Prostate gland (tissue), 2 donors: Measurements from ENCODE around the gene FIBCD1.

Experiments used
- POLR2A ChIP-seq: fragments of 450-650 bp; IDR thresholded peaks from one replicate; pipeline ENCODE4 v1.6.1; 2016; ENCODE audit warnings: antibody characterized with exemption, mild to moderate bottlenecking
- TF ChIP-seq, protein P1 (sequence below), 4 experiments: fragments of 200-600 bp in 2 of 4; fragments of 450-650 bp in 2 of 4; sonication (generic) in 2 of 4; IDR thresholded peaks; 1 replicate in 3 of 4; 2 replicates in 1 of 4; pipeline ENCODE4 v1.5.1; 2016 to 2019; ENCODE audit warnings: antibody characterized with exemption in 4 of 4, mild to moderate bottlenecking in 2 of 4, moderate library complexity in 2 of 4

DNA sequence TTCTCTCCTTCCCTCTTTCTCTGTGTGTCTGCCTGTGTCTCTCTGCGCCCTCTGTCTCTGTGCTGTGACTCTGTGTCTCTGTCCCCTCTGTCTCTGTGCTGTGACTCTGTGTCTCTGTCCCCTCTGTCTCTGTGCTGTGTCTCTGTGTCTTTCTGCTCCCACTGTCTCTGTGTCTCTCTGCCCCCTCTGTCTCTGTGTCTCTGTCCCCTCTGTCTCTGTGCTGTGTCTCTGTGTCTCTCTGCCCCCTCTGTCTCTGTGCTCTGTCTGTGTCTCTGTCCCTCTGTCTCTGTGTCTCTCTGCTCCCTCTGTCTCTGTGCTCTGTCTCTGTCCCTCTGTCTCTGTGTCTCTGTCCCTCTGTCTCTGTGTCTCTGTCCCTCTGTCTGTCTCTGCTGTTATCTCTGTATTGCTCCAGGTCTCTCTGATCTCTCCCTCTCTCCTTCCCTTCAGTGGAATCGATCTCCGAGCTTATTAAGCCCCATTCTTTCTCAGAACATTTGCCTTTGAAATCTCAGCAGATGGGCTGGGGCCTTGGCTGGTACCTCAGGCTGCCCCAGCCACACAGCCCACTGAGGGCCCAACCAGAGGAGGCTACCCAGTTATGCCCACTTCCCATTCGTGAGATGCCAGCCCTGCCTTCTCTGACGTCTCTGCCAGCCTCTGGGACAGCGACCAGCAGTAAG is 33.4 kb upstream of the FIBCD1 start:
- TF ChIP-seq, protein P1, sequence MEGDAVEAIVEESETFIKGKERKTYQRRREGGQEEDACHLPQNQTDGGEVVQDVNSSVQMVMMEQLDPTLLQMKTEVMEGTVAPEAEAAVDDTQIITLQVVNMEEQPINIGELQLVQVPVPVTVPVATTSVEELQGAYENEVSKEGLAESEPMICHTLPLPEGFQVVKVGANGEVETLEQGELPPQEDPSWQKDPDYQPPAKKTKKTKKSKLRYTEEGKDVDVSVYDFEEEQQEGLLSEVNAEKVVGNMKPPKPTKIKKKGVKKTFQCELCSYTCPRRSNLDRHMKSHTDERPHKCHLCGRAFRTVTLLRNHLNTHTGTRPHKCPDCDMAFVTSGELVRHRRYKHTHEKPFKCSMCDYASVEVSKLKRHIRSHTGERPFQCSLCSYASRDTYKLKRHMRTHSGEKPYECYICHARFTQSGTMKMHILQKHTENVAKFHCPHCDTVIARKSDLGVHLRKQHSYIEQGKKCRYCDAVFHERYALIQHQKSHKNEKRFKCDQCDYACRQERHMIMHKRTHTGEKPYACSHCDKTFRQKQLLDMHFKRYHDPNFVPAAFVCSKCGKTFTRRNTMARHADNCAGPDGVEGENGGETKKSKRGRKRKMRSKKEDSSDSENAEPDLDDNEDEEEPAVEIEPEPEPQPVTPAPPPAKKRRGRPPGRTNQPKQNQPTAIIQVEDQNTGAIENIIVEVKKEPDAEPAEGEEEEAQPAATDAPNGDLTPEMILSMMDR (IDR thresholded peaks at IDR 0.05): no peak
- TF ChIP-seq POLR2A: no peak
